ENCODE data around the gene QARS1. TPM values are rescaled to one million over a fixed set of nuclear protein-coding genes. Genes with fewer than 3 reads are reported as not detected.

Gene QARS1
- polyA plus RNA-seq, 1 donor (not counting 4 experiments of a cell fraction or from before 2014, with no cell fraction given) = 131 TPM

DNA sequence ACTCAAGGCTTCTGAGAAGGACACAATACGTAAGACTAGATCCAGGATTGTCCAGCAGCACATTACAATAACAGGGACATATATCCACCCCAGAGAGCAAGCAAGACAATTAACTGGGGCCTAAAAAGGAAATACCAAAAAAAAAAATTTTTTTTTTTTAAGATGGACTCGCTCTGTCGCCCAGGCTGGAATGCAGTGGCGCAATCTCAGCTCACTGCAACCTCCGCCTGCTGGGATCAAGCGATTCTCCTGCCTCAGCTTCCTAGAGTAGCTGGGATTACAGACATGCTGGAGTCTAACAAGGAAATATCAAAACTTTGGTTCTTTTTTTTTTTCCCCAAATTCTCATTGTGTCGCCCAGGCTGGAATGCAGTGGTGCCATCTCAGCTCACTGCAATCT, 46.5 kb downstream of the QARS1 start:
- Histone ChIP-seq H4K20me1 (ENCODE audit: control insufficient read depth, extremely low read depth, insufficient read depth, low read length) (no peaks in the 10 kb centered on the region), H3K9ac (ENCODE audit: control insufficient read depth, extremely low read depth, insufficient read depth, low read length) (no peak overlapping the region), H3K4me2 (ENCODE audit: control insufficient read depth, extremely low read depth, insufficient read depth, low read depth, low read length) (no peak overlapping the region), H3K27ac (ENCODE audit: control insufficient read depth, insufficient read depth, low read length) (no peak overlapping the region), H3K4me1 (ENCODE audit: control insufficient read depth, extremely low read depth, insufficient read depth, low read length) (no peaks in the 10 kb centered on the region), H3K9me3 (ENCODE audit: control insufficient read depth, low read depth, low read length) (no peaks in the 10 kb centered on the region), H3K36me3 (ENCODE audit: control insufficient read depth in 2 of 2, extremely low read depth in 1 of 2, insufficient read depth in 2 of 2, low read length in 2 of 2) (peaks cover 22 to 29% of the 10 kb centered on the region in 2 experiments), H3K79me2 (ENCODE audit: control insufficient read depth, insufficient read depth, low read length) (peaks cover 5% of the 10 kb centered on the region), H3K4me3 (ENCODE audit: control insufficient read depth in 2 of 3, extremely low read depth in 1 of 3, insufficient read depth in 2 of 3, low read depth in 1 of 3, low read length in 3 of 3) (no peak overlapping the region), H3K9me1 (ENCODE audit: control insufficient read depth, extremely low read depth, insufficient read depth, low read length) (no peaks in the 10 kb centered on the region), H2AFZ (ENCODE audit: control insufficient read depth, low read length) (no peak overlapping the region), H3K27me3 (ENCODE audit: control insufficient read depth, extremely low read depth, insufficient read depth, low read length) (no peaks in the 10 kb centered on the region)
- TF ChIP-seq EZH2 (IDR thresholded peaks at IDR 0.05; ENCODE audit: low read length) (no peak), CTCF (optimal IDR thresholded peaks at IDR 0.05 in 1 of 3, IDR thresholded peaks at IDR 0.05 in 1 of 3, conservative IDR thresholded peaks at IDR 0.05 in 1 of 3; ENCODE audit: extremely low read depth in 1 of 3, insufficient read depth in 2 of 3, low read length in 3 of 3) (no peak)
- dilution Hi-C loops (cut with MboI; ENCODE audit: extremely low pct_ligation_motif_present, low sequenced_read_pairs) = no loop called here
- DNase-seq (ENCODE audit: low read depth, low spot score) = no peak
- FAIRE-seq = no peak

- Histone ChIP-seq H3K9me3 (ENCODE audit: control insufficient read depth, low read depth, low read length) (no peaks in the 10 kb centered on the region), H3K27me3 (ENCODE audit: control insufficient read depth, extremely low read depth, insufficient read depth, low read length) (no peaks in the 10 kb centered on the region), H3K36me3 (ENCODE audit: control insufficient read depth in 2 of 2, extremely low read depth in 1 of 2, insufficient read depth in 2 of 2, low read length in 2 of 2) (peaks cover 22 to 34% of the 10 kb centered on the region in 2 experiments), H3K27ac (ENCODE audit: control insufficient read depth, insufficient read depth, low read length) (no peak overlapping the region), H3K9ac (ENCODE audit: control insufficient read depth, extremely low read depth, insufficient read depth, low read length) (no peak overlapping the region), H3K4me2 (ENCODE audit: control insufficient read depth, extremely low read depth, insufficient read depth, low read depth, low read length) (no peak overlapping the region), H2AFZ (ENCODE audit: control insufficient read depth, low read length) (no peak overlapping the region), H3K4me1 (ENCODE audit: control insufficient read depth, extremely low read depth, insufficient read depth, low read length) (no peaks in the 10 kb centered on the region), H3K4me3 (ENCODE audit: control insufficient read depth in 2 of 3, extremely low read depth in 1 of 3, insufficient read depth in 2 of 3, low read depth in 1 of 3, low read length in 3 of 3) (no peak overlapping the region), H3K9me1 (ENCODE audit: control insufficient read depth, extremely low read depth, insufficient read depth, low read length) (no peaks in the 10 kb centered on the region), H4K20me1 (ENCODE audit: control insufficient read depth, extremely low read depth, insufficient read depth, low read length) (no peaks in the 10 kb centered on the region), H3K79me2 (ENCODE audit: control insufficient read depth, insufficient read depth, low read length) (peaks cover 5% of the 10 kb centered on the region)
- no peak for FAIRE-seq
- dilution Hi-C loops (cut with MboI; ENCODE audit: extremely low pct_ligation_motif_present, low sequenced_read_pairs) = no loop called here
- no peak for DNase-seq (ENCODE audit: low read depth, low spot score)
- TF ChIP-seq EZH2 (IDR thresholded peaks at IDR 0.05; ENCODE audit: low read length) = no peak
- no peak for TF ChIP-seq CTCF (optimal IDR thresholded peaks at IDR 0.05 in 1 of 3, IDR thresholded peaks at IDR 0.05 in 1 of 3, conservative IDR thresholded peaks at IDR 0.05 in 1 of 3; ENCODE audit: extremely low read depth in 1 of 3, insufficient read depth in 2 of 3, low read length in 3 of 3)
Measured at GRCh38 chr3:49057268-49057667, 47.3 kb downstream of the QARS1 start.
